BE2C (cell line): ENCODE results near the gene DDX24.
A peak's percentile ranks its signal among the peaks of the same experiment; 100 is the strongest.

Source experiments
- DNase-seq: peaks from one replicate; pipeline ENCODE4 v3.0.0-alpha.2; 2020
- H3K27me3 ChIP-seq: fragments of 250-450 bp; sonication (Bioruptor Pico); 2 replicates; pipeline ENCODE4 v1.5.1; 2020; ENCODE audit warnings: mild to moderate bottlenecking
- H3K36me3 ChIP-seq: fragments of 250-450 bp; sonication (Bioruptor Pico); 2 replicates; pipeline ENCODE4 v1.5.1; 2020; ENCODE audit warnings: mild to moderate bottlenecking
- H3K4me1 ChIP-seq: fragments of 250-450 bp; sonication (Bioruptor Pico); 2 replicates; pipeline ENCODE4 v1.5.1; 2020
- H3K4me3 ChIP-seq: 2 replicates; pipeline ENCODE4 v1.5.1; 2011; ENCODE audit warnings: low read depth, low read length
- H3K9me3 ChIP-seq: fragments of 250-450 bp; sonication (Bioruptor Pico); 2 replicates; pipeline ENCODE4 v1.5.1; 2020
- CTCF ChIP-seq: IDR thresholded peaks from 2 replicates; pipeline ENCODE4 v1.5.1; 2012; ENCODE audit warnings: mild to moderate bottlenecking, low read depth, low read length

Gene DDX24

GRCh38 chr14:94081386-94081820 lies 401 bp upstream of the DDX24 start:
- no peak for TF ChIP-seq CTCF

DNA sequence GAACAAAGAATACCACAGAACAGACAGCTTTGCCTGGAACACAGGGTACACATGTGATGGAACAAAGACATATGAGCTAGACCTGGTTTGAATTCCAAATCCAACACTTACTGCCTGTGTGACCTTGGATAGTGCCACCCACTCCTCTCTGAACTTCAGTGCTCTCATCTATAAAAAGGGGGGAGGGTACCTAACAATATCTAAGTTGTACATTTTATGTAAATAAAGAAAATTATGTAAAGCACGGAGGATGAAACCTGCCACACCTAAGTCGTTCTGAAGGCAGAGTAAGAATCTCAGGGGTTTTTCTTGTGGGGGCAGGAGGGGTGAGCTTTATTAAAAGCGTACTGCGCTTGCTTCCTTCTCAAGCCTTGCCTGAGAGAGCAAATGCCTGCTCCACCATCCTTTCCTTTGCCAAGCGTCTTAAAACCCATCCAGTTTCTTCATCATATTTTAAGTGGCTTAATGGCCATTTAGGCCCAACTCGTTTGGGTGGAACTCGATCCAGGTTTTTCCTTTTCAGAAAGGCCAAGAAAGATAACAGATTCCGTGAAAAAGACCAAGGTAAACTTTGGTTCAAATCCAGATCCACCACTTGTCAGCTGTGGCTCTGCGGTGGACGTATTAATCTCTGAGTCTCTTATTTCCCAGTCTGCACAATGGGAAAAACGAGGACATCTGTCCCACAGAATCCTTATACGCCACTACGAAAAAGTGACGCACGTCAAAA lies 946 bp downstream of the DDX24 start:
- TF ChIP-seq CTCF = no peak
- no peaks in the 10 kb centered on the region for H3K27me3 ChIP-seq
- no peaks in the 10 kb centered on the region for H3K9me3 ChIP-seq
- peaks cover 36% of the 10 kb centered on the region for H3K36me3 ChIP-seq
- peaks cover 6% of the 10 kb centered on the region; the same call in 1 of the 2 replicates for H3K4me1 ChIP-seq
- peak overlapping the region; percentile 99 for H3K4me3 ChIP-seq
- no peak for DNase-seq

More at GRCh38 chr14:94081386-94081820, 401 bp upstream of the DDX24 start:
- no peaks in the 10 kb centered on the region for H3K27me3 ChIP-seq
- H3K36me3 ChIP-seq = peaks cover 29% of the 10 kb centered on the region
- DNase-seq = no peak
- peak overlapping the region; percentile 99 for H3K4me3 ChIP-seq
- H3K4me1 ChIP-seq = peaks cover 6% of the 10 kb centered on the region; the same call in 1 of the 2 replicates
- no peaks in the 10 kb centered on the region for H3K9me3 ChIP-seq

DNA sequence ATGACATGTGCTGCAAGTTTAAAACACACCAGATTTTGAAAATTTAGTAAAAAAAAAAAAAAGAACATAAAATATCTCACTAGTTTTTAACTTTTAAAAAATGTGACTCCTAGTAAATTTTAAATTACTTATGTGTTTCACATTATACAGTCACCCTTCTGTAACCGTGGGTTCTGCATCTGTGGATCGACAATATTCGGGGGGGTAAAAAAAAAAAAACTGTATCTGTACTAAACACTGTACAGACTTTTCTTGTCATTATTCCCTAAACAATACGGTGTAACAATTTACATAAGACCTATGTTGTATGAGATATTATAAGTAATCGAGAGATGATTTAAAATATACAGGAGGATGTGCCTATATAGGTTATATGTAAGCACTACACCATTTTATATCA lies 3.2 kb downstream of the DDX24 start:
- peaks cover 36% of the 10 kb centered on the region for H3K36me3 ChIP-seq

DNA sequence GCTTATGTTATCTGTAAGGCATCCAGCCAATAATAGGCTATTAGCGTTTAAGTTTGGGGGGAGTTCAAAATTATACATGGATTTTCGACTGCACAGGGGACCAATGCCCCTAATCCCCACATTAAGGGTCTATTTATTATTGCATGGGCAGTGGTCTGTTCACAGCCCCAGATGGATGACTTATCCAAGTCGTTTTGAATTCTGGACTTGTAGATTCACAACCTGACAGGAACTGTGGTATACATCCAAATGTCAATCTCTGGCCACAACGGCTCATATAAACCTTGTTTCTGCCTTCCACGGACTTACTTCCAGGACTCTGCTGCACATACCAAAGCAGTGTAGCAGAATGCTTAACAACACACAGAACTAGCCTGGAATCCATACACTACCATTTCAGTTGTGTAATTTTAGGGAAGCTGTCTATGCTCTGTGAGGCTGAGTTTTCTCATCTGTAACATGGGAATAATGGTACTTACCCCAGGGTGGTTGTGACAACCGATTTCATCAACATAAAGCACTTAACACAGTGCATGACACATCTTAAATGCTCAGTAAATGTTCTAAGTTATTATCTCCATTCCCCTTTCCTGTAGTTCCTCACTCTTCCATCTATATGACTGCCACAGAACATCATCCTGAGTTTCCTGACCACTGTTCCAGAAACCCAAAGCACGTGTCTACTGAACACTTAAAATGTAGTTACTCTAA lies 3.7 kb downstream of the DDX24 start:
- Histone ChIP-seq H3K4me3 (no peak overlapping the region; the same call in 1 of the 2 replicates), H3K36me3 (peaks cover 40% of the 10 kb centered on the region), H3K27me3 (no peaks in the 10 kb centered on the region), H3K9me3 (peaks cover 5% of the 10 kb centered on the region; the same call in 1 of the 2 replicates), H3K4me1 (peaks cover 6% of the 10 kb centered on the region; the same call in 1 of the 2 replicates)
- TF ChIP-seq CTCF = no peak
- no peak for DNase-seq

More for the DNA sequence above, 3.2 kb downstream of the DDX24 start:
- Histone ChIP-seq H3K9me3 (peaks cover 3% of the 10 kb centered on the region; the same call in 1 of the 2 replicates), H3K4me3 (no peak overlapping the region), H3K4me1 (peaks cover 6% of the 10 kb centered on the region; the same call in 1 of the 2 replicates), H3K27me3 (no peaks in the 10 kb centered on the region)
- no peak for DNase-seq
- no peak for TF ChIP-seq CTCF

- Histone ChIP-seq H3K4me3 (no peak overlapping the region), H3K9me3 (peaks cover 7% of the 10 kb centered on the region; the same call in 1 of the 2 replicates), H3K27me3 (no peaks in the 10 kb centered on the region), H3K4me1 (peaks cover 6% of the 10 kb centered on the region; the same call in 1 of the 2 replicates), H3K36me3 (peaks cover 47% of the 10 kb centered on the region)
- TF ChIP-seq CTCF = no peak
- no peak for DNase-seq
These were observed 6.0 kb downstream of the DDX24 start for GRCh38 chr14:94075008-94075407.
